ENCODE data around the gene NR4A2. TPM values are rescaled to one million over a fixed set of nuclear protein-coding genes. Genes with fewer than 3 reads are reported as not detected.

Gene NR4A2
- total RNA-seq, 1 donor from 2014 or later: 0.17 TPM

DNA sequence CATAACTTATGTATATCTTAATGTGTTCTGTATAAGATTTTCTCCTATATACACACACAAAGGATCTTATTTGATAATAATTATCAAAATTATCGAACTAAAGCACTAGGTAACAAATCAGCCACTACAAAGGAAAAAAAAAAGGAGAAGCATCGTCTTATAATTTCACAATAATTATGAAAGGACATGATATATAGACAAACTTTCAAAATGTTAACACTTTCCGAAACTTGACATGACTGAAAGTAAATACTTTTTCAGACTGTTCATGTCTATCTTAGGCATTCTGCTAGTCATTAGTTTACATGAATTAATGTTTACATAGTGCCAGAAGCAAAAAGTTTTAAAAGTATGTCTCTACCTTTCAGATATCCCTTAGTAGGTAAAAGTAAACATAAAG is 7.3 kb upstream of the NR4A2 start:
- DNase-seq: no peak

DNA sequence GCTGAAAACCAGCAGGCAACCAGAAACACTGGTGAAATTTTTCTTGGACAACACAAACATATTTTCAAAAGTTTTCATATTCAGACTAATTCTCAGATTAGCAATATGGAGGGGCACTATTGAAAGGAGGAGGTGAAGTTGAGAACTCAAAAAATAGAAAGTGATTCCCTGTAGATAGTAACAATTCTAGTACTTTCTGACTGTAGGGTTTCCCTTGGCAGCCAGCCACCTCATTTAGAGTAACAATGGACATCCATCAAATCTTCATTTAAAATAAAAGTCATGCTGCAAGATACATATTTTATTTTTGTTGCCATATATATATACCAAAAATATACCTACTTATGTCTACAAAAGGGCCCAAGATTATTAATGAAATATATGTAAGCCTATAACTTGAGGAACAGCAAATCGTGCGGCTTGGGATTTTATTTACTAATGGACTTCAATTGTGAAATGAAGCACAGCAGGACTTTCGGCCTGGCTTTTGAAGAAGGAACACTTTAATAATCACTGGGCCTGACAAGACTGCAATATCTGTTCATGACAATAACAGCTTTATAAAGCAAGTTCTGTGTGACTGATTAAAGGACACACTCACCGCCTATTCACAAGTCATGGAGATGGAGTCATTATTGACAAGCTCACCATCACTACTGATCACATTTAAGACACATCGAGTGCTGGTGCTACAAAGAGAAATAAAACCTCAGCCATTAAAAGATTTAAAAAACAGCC is 6.8 kb upstream of the NR4A2 start:
- DNase-seq: peak; percentile 21

DNA sequence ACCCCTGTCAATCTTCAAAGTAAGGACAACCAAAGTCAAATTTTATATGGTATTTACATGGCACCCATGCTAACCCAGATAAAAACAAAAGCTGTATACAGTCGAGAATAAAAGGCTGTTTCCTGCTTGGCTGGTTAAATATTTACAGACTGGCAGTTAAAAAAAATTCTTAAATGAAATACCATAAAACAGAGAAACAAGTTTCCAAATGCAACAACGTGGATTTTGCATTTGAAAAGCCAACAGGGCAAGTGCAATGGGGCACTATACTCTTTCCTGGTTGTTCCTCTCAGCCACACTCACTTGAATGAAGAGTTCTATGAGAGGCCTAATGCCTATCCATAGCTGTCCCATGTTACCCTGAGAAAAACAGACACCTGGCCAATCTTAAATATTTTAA is 6.1 kb upstream of the NR4A2 start:
- no peak for DNase-seq

DNA sequence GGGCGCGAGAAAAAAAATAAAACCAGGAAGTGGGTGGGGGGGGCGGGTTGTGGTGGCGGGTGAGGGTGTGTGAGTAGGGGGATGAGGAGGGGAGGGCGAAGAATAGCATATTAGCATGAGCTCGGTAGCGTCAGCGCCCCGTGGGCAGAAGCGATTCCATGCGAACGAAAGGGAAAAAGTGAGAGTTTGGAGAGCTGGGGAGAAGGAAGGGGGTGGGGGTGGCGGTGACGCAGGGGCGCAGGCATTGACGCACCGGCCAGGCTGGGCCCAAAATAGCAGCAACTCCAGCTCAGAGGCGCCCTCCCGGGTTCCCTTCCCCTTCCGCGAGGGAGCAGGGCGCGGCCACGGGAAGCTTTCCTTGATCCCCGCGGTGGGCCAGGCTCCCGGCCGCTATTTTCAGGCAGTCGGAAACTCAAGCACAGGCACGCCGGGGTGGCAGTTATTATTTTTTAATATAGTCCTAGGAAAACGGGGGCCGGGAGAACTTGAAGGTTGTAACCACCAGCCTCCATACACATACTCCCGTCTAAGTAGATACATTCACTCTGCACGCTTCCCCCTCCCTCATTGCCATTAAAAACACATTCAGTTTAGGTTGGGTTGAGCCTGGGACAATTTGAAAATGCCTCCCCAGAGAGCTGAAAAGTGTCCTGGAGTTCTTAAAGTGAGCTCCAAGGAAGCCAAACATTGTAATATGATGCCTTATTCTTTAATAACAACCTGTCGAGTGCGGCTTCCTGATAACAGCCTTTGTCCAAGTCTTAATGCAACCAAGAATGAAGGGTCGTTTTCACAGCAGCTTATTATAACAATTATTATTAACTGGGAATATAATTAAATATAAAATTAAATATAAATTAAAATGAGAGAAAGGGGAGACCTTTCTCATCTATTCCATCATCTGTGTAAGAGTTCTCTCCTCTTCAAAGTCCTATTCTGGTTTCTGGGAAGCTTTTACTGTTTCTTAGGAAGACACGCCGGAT is 2.3 kb upstream of the NR4A2 start:
- peak; percentile 90 for DNase-seq

DNA sequence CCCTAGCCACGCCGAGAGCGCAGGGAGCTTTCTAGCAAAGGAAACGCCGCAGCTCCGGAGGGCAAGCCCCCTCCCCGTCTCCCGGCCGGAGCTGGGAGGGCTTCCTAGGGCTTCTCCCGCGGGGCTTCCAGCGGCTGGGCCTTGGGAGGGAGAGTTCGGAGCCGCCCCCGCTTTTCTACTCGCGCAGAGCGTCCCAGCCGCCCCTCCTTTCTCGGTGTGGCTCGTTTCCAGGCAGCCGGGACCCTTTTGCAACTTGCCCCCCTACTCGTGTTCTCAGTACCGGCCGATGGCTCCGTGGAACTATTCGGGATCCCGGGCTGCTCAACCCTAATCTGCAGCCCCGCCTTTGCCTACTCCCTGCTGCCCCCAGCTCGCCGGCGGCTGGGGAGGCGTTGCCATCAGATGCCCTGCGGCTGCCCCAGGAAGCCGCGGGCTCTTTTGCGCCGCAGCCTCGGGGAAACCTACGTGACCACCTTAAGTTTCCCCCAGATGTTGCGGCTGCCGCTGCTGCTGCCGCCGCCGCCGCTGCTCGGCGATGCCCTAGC is 1.5 kb upstream of the NR4A2 start:
- peak; percentile 78 for DNase-seq

DNA sequence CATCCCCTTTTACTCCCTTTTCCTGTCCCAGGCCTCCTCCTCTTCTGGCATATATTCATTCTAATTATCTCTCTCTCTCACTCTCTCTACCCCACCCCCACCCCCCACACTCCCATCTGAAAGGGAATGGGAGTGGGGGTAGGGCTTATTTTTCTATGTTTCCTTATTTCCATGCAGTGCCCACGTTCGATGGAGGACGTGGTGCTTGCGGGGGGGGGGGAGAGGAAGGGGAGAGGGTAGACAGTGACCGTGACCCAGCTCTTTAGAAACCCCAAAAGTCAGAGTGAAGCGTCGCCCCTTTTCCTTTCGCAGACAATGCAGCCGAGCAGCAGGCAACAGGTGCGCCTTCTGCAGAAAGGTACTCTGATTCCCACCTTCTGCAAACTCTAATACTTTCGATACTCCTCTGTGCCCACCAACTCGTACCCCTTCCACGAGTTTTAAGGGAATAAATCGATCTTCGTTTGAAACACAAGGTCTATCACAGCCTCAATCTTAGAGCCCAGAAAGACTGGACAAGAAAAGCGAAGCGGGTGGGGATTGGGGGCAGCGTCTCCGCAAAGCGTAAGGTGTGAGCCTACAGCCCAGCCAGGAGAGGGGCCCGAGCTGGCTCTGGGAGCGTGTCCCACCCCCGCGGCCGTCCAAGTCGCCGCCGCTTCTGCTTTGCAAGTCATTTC is 891 bp upstream of the NR4A2 start:
- no peak for DNase-seq

DNA sequence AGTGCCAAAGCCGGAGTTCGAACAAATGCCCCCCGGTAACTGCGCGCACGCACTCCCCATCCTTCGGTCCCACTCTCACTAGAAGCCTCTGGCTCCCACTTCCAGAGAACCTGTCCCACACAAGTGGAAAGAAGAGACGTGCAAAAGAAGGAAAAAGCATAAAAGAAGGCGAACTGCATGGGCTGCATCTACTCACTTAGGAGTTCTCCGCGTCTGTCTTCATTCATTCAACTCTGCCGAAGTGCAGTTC is 312 bp downstream of the NR4A2 start:
- DNase-seq: no peak

DNA sequence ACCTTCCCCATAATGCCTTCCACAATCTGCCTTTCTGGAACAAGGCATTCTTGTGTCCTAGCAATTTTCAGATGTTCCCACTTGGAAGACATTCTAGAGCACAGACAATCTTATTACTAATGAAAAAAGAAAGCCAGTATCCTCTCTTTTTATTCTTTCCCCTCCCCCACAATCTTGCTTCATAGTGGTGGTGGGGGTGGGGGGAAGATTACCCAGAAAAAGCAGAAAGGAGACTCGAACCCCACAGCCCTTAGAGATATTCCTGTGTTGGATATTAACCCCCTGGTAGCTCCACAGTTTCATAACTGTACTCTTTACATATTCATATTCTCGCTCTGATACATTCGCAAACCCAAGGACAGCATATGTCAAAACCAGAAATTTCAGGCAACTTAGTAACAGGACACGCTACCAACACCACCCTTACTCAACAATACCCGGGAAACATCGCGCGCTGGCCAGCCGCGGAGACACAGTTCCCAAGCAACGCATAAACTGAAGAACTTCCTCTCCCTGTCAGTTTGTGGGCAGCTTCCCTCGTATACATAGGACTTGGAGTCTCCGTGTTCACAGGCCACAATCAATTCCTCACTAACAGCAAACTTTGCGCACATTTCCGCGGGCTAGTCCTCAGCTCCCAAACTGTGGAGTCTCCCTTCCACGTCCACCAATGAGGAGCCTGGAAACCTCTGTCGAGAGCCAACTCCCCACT is 793 bp downstream of the NR4A2 start:
- DNase-seq: peak; percentile 90

DNA sequence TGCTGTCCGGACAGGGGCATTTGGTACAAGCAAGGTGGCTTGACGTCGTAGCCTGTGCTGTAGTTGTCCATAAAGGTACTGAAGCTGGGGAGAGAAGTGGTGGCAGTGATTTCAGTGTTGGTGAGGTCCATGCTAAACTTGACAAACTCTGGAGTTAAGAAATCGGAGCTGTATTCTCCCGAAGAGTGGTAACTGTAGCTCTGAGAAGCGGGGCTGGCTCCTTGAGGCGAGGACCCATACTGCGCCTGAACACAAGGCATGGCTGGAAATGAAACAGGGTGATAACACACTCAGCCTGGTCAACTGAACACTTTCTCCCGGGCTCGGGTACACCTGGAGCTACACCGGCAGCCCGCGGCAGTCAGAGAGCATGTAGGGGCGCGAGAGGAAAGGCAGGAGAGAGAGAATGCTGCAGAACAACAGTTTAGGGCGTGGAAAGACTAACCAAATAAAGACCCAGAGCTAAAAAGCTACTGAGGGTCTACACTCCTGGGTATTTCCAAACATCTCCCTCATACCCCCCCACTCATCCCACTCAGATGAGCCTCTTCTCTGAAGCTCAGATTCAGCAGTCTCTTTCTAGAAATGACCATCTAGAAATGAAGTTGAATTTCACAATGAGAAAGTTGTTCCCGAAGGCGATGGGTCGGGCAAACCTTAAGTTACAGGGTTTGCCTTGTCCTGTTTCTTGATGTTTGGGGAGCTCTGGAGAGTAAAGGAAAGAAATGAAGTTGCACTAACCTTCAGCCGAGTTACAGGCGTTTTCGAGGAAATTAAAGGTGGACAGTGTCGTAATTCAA is 2.4 kb downstream of the NR4A2 start:
- no peak for DNase-seq

DNA sequence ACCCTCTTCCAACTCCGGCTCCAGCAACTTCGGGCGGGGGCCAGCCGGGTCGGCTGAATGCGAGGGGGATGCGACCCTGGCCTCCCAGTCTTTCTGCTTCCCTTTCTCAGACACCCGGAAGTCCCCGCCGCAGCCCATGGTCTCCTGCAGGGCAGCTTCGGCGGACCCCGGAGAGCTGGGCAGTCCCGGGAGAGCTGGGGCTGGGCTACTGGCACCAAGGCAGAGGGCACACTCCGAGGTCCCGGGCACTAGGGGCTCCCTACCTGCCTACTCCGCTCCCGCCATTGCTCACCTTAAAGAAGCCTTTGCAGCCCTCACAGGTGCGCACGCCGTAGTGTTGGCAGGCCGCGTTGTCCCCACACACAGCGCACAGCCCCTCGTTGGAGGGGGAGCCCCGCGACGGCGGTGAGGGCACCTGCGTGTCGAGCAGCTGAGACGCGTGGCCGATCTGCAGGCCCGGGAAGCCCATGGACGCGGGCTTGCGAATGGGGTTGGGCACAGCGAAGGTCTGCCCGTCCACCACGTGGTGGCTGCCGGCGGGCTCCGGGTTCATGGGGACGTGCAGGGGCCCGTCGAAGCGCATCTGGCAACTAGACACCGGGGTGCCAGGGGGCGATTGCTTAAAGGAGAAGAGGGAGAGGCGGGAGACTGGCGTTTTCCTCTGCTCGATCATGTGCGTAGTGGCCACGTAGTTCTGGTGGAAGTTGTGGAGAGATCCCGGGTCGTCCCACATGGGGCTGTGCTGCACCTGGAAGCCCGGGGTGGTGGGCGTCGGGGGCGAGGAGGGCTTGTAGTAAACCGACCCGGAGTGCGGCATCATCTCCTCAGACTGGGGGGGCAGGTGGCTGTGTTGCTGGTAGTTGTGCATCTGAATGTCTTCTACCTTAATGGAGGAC is 3.2 kb downstream of the NR4A2 start:
- no peak for DNase-seq

DNA sequence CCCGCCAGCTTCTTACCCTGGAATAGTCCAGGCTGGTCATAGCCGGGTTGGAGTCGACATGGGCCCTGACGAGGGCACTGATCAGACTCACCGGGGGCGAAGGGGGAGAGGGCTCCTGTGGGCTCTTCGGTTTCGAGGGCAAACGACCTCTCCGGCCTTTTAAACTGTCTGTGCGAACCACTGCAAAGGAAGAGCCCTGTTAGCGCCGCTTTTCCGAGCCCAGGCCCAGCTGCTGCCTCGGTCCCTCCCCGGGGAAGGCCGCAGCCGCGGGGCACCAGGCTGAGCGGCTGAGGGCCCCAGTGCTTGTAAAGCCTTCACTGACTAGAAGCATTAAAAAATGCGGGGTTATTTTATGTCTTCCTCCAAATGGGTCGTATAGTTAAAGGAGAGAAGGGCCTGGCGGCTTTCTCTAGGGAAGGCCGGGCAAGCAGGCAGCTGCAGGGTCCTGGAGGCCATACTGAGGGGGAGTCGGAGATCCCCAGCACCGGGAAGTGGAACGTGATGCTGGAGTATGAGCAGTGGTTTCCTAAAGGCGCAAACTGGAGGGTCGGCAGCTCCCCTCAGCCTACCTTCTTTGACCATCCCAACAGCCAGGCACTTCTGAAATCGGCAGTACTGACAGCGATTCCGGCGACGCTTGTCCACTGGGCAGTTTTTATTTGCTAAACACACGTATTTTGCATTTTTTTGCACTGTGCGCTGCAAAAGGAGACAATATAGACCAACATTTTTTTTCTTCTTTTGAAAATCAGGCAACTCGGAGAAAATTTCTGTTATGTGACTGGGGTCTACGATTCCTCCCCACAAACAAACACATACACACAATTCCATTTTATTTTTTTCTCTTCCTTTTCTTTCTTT is 4.5 kb downstream of the NR4A2 start:
- no peak for DNase-seq

DNA sequence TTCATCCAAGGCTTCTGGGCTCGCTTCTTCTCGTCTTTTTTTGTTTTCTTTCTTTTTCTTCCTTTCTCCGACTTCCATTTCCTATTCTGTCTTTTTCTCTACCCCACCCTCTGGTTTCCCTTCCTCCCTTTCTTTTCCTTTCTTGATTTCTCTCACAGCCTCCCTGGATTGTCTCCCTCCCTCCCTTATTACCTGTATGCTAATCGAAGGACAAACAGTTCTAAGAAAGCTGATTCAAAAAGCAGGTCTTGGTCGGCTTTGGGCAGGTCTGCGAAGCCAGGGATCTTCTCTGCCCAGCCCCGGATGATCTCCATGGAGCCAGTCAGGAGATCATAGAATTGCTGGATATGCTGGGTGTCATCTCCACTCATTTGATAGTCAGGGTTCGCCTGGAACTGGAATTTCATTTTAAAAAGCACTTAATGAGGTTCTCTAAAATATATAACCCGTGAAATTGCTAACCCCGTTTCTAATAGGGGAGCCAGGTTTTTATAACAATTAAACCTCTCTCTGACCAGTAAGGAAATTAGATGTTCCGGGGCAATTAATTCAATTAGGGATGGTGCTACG is 5.9 kb downstream of the NR4A2 start:
- DNase-seq: no peak

DNA sequence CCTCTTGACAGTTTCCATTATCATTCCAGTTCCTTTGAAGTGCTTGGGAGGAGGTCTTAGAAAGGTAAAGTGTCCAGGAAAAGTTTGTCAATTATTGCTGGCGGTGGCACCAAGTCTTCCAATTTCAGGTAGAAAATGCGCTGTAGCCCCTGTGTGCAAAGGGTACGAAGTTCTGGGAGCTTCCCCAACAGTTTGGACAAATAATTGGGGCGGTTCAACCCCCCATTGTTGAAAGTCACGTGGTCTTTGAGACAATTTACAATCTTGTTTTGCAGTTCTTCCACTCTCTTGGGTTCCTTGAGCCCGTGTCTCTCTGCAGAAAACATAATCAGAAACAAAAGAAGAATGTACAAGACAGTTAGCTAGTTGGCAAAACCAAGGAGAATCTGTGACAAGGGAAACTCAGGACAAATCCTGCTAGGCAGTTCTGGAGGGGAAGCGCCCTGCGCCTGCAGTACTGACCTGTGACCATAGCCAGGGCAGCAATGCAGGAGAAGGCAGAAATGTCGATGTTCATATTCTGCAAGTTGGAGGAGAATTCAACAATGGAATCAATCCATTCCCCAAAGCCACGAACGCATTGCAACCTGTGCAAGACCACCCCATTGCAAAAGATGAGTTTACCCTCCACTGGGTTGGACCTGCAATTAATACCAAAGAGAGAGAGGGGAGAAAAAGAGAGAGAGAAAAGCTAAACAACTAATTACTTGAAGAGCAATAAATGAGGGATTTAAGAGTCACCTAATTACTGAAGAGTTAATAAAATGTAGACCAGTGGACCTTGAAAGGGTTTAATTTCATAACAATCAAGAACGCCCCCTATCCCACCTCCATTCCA is 6.6 kb downstream of the NR4A2 start:
- no peak for DNase-seq

DNA sequence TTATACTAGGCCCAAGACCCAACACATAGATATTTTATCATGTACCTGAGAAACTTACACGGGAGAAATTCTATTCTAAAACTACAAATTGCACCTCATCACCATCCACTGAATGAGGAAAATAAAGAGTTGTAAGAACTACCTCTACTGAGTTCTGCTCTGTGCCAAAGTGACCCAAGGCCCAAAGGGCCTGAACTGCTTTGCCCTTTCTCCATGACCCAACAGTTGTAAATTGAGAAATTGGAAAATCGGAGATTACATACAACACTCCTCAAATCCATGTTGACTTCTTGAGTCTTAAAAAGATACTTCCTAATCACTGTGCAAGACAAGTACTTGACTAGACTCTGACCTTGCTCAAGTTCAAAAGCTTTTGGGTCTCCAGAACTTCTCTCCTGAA is 8.8 kb downstream of the NR4A2 start:
- DNase-seq: no peak

DNA sequence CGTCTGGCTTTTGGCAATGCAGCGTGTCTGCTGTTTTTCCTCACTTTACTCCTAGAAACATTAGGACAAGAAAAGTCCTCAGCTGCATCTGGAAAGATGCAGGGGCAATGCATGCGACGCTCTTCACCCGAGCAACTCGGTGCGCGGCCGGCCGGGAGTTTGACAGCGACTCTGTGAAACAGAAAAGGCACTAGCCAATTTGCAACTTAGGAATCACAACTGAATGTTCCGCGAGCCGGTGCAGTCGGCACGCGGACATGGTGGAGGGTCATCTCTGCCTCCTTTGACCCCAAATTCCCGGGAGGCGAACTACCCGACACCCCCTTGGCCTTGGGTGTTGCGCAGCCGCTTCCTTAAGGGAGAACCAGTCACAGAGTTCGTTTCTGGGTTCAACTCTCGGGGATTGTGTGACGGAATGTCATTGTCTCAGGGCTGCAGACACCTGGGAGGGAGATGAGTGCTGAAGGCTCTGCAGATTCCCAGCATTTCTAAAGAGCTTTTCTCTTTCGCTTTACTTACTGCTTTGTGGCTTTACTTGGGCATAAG is 9.8 kb downstream of the NR4A2 start:
- no peak for DNase-seq

DNA sequence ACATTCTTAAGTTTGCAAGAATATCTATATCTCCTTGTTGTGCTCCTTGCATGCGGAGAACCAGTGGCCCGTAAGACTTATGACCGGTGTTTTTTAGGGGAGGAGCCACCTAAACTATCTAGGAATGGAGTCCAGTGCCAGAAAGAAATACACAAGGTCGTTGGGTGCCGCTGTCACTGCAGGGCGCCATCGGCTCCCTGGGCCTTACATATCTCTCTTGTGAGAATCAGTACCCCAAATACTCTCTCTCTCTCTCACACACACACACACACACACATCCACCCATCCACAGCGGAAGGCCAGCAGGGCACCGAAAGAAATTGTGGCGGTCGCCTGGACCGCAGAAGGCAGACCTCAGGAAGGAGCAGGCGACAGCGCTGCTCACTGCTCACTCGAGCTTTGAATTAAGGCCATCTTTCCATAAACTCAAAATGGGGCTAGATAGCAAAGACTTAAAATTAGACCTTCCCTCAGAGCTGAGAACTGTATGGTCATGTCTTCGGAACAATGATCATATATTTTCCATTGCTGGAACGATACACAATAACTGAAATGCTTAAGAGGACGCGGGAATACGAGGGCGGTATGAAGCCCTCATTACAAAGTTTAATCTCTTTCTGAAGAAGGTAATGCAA is 10.4 kb downstream of the NR4A2 start:
- DNase-seq: no peak

DNA sequence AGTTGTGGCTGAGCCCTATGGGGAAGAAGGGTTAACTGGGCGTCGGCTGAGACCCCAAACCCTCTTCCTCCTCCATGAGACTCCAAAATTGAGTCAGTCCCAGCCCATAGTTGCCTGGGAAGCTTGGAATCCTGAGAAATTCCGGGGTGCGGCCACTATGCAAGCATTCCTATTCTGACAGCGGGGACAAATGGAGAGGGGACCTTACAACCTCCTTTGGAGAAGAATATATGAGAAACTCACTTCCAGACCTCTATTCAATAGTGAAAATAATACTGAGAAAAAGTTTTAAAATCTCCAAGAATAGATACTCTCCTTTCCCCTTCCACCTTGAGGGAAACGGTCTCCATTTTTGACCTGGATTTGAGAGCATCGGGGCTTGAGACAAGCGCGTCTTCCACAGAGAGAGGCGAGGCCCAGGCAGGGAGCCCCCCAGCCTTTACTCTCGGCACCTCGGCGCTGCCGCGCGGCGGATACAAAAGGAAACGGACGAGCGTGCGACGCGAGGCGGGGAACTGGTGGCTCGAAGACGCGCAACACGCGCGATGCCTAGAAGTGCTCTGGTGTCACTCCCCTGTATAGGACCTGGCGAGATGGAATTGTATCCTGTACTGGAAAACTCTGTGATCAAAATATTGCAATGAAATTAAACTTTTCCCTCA is 11.1 kb downstream of the NR4A2 start:
- peak; percentile 18 for DNase-seq
